Hippocampal formation (tissue), 2 donors: ENCODE measurements around the gene CD248.
"Not testable (repeated sequence)": the region's sequence is repeated elsewhere in the genome, so short reads cannot be mapped to it uniquely, and the experiment has no call there.

Source experiments
- DNase-seq, 2 donors: peaks; one replicate each; lab custom pipeline; 2025; lab: John Stamatoyannopoulos, UW

Gene CD248

GRCh38 chr11:66289548-66290329 is 27.1 kb downstream of the CD248 start:
- no peak for DNase-seq

- peak; percentile 99 for DNase-seq
These were observed 27.9 kb downstream of the CD248 start, which contains the start of gene YIF1A for GRCh38 chr11:66288671-66289547. TSS of gene YIF1A (minus strand) at chr11:66289143. CDS start at chr11:66288985, 158 bp downstream.

GRCh38 chr11:66287889-66288670 is 28.8 kb downstream of the CD248 start:
- DNase-seq: no peak

- DNase-seq: no peak
These were observed 29.5 kb downstream of the CD248 start for GRCh38 chr11:66287211-66287888.

- no peak for DNase-seq
These were observed 30.1 kb downstream of the CD248 start for GRCh38 chr11:66286699-66287098.

- DNase-seq: no peak
These were observed 31.4 kb downstream of the CD248 start for GRCh38 chr11:66285250-66285947.

- DNase-seq: no peak
These were observed 32.2 kb downstream of the CD248 start for GRCh38 chr11:66284526-66285078.

- DNase-seq: no peak
These were observed 33.3 kb downstream of the CD248 start for GRCh38 chr11:66283461-66284105.

- DNase-seq: peak; percentile 94 to 97
These were observed 34.1 kb downstream of the CD248 start for GRCh38 chr11:66282468-66283455.

- DNase-seq: no peak
These were observed 34.9 kb downstream of the CD248 start for GRCh38 chr11:66281776-66282467.

- DNase-seq: no peak
These were observed 35.8 kb downstream of the CD248 start for GRCh38 chr11:66281001-66281400.

GRCh38 chr11:66280428-66280827 is 36.4 kb downstream of the CD248 start:
- DNase-seq: no peak

- no peak for DNase-seq
These were observed 37.6 kb downstream of the CD248 start for GRCh38 chr11:66279092-66279734.

GRCh38 chr11:66278363-66279091 is 38.3 kb downstream of the CD248 start:
- no peak for DNase-seq

- DNase-seq: no peak
These were observed 39.1 kb downstream of the CD248 start, which contains the start of gene CNIH2 for GRCh38 chr11:66277471-66278362. TSS of gene CNIH2 (plus strand) at chr11:66278175. CDS start at chr11:66278457, 282 bp downstream.

GRCh38 chr11:66277064-66277463 is 39.8 kb downstream of the CD248 start:
- DNase-seq: not testable (repeated sequence)
